Mesendoderm (in vitro differentiated cells): Measurements from ENCODE around the gene CCDC148.

Experiments
- DNase-seq: peaks from one replicate; pipeline ENCODE4 v3.0.0; 2013
- H2AK5ac ChIP-seq: 2 replicates; pipeline ENCODE4 v1.6.1; 2013; ENCODE audit warnings: low read length, inconsistent platforms
- H2BK120ac ChIP-seq: 2 replicates; pipeline ENCODE4 v1.6.1; 2013; ENCODE audit warnings: low read depth, mild to moderate bottlenecking, low read length, moderate library complexity, mixed read lengths
- H2BK15ac ChIP-seq: replicated peaks from 2 replicates; pipeline ENCODE4 v1.6.1; 2013; ENCODE audit warnings: low read depth, mild to moderate bottlenecking, moderate library complexity
- H2BK5ac ChIP-seq: 2 replicates; pipeline ENCODE4 v1.6.1; 2013; ENCODE audit warnings: low read length, inconsistent platforms
- H3K18ac ChIP-seq: 2 replicates; pipeline ENCODE4 v1.6.1; 2013; ENCODE audit warnings: mild to moderate bottlenecking, low read length, mixed read lengths
- H3K23ac ChIP-seq: one replicate; pipeline ENCODE4 v1.6.1; 2013; ENCODE audit warnings: low read length
- H3K27ac ChIP-seq: 2 replicates; pipeline ENCODE4 v1.5.1; 2013; ENCODE audit warnings: low read depth, mild to moderate bottlenecking, inconsistent platforms, low read length, moderate library complexity
- H3K27me3 ChIP-seq: 2 replicates; pipeline ENCODE4 v1.6.1; 2013; ENCODE audit warnings: low read length, control low read depth, mild to moderate bottlenecking, inconsistent platforms; ENCODE audit not compliant: insufficient read depth, poor library complexity
- H3K36me3 ChIP-seq: 2 replicates; pipeline ENCODE4 v1.6.1; 2013; ENCODE audit warnings: low read length, inconsistent platforms; ENCODE audit not compliant: control insufficient read depth, insufficient read depth
- H3K4ac ChIP-seq: one replicate; pipeline ENCODE4 v1.6.1; 2013; ENCODE audit warnings: low read depth, mild to moderate bottlenecking, low read length, moderate library complexity
- H3K4me1 ChIP-seq: 2 replicates; pipeline ENCODE4 v1.6.1; 2013; ENCODE audit warnings: low read depth, low read length, inconsistent platforms; ENCODE audit not compliant: control insufficient read depth
- H3K4me2 ChIP-seq: 2 replicates; pipeline ENCODE4 v1.6.1; 2013; ENCODE audit warnings: low read length
- H3K4me3 ChIP-seq: 2 replicates; pipeline ENCODE4 v1.5.1; 2013; ENCODE audit warnings: mild to moderate bottlenecking, low read length
- H3K56ac ChIP-seq: one replicate; pipeline ENCODE4 v1.6.1; 2013; ENCODE audit warnings: low read length
- H3K79me1 ChIP-seq: 2 replicates; pipeline ENCODE4 v1.6.1; 2013; ENCODE audit warnings: low read length, inconsistent platforms
- H3K79me2 ChIP-seq: 2 replicates; pipeline ENCODE4 v1.6.1; 2013; ENCODE audit warnings: mild to moderate bottlenecking, low read length; ENCODE audit not compliant: control insufficient read depth, insufficient read depth
- H3K9ac ChIP-seq: 2 replicates; pipeline ENCODE4 v1.6.1; 2013; ENCODE audit warnings: low read length, inconsistent platforms
- H4K5ac ChIP-seq: one replicate; pipeline ENCODE4 v1.6.1; 2013; ENCODE audit warnings: low read length
- H4K8ac ChIP-seq: one replicate; pipeline ENCODE4 v1.6.1; 2013; ENCODE audit warnings: low read depth, mild to moderate bottlenecking, control low read depth, low read length, moderate library complexity
- WGBS: extraction: QIAGEN DNeasy Blood & Tissue Kit; methylation state at CpG from one replicate; pipeline ENCODE4 v1.1.7; 2013; ENCODE audit warnings: low lambda C conversion rate, missing lambda C conversion rate; ENCODE audit not compliant: insufficient coverage; ENCODE audit errors: extremely low coverage; 5-methylcytosine and 5-hydroxymethylcytosine counted together

The CCDC148 gene

DNA sequence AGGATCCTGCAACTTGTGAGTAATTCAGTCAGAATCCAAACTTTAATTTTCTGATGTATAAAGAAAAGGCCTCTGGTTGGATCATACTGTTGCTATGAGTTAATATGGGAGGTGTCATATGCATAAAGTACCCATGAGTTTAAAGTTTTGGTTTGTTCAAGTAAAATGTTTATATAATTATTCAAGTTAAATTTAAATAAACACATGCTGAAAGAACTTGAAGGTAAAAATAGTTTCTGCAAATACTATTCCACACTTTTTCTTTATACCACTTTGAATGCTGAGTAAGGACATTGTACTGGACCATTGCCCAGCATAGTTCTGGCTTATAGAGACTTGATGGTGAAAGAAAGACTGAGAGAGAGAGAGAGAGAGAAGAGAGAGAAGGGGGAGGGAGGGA lies 30.9 kb upstream of the CCDC148 start:
- Histone ChIP-seq H2BK5ac (no peak overlapping the region), H3K4me1 (peaks cover 3% of the 10 kb centered on the region), H4K5ac (no peak overlapping the region), H3K56ac (no peak overlapping the region), H3K23ac (no peak overlapping the region), H3K4me2 (no peak overlapping the region), H3K9ac (no peak overlapping the region), H4K8ac (no peak overlapping the region), H2AK5ac (no peak overlapping the region), H3K36me3 (no peaks in the 10 kb centered on the region), H2BK15ac (no peak overlapping the region), H3K4ac (no peak overlapping the region), H3K4me3 (no peak overlapping the region), H2BK120ac (no peak overlapping the region), H3K27ac (no peak overlapping the region), H3K27me3 (no peaks in the 10 kb centered on the region), H3K79me2 (peaks cover 33% of the 10 kb centered on the region), H3K79me1 (peaks cover 11% of the 10 kb centered on the region), H3K18ac (no peak overlapping the region)
- DNase-seq: no peak

DNA sequence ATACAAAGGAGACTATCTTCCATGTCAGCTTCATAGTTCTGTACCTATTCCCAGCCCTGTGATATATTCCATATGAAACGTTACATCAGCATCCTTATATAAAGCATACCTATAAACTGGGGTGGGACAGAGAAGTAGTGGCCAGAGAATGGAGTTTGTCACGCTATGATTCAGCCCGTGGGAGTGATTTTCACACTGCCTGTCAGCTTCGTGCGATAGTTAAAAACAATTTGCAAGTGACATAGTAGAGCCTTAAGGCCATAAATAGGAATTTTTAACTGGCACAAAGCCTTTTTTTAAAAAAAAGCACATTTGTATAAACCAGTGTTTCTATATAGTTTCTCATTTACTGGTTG lies 30.4 kb upstream of the CCDC148 start:
- Histone ChIP-seq H3K27ac (no peak overlapping the region), H3K79me1 (peaks cover 14% of the 10 kb centered on the region)
- WGBS: no CpG with 5 or more reads among the region's 5 CpGs

DNA sequence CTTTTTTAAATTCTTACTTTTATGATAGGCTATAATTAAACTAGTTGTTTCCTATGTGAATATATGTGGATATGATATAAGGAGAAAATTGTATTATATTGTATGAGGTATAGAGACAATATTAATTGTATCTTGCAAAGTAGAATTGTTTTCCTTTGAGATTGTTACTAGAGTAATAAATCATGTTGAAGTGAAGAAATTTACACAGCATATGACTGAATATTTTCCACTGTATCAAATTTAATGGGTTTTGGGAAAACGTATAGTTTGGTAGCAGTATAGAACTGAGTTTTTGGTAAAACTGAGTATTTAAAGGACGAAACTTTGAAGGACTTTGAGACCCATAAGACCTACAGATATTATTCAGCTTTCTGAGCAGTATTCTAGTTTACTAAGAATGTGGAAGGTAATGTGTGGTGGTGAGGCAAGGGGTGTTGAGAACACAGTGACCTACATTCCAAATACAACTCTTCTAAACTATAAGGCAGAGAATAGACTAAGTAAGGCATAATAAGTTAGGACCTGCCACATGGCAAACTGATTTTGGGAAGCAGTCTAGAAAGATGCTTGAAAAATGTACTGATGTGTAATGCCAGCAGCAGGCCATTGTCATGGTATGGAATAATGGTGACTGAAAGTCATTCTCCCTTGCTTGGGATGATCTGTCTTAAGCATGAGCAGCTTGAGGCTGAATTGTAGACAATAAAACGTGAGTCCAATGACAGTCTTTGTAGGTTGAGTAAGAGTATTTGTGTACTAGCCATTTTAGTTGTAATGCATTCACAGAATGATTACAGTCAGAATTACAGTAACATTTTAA lies 29.8 kb upstream of the CCDC148 start:
- H2AK5ac ChIP-seq: no peak overlapping the region

More for the DNA sequence above, 30.4 kb upstream of the CCDC148 start:
- Histone ChIP-seq H2BK5ac (no peak overlapping the region), H3K9ac (no peak overlapping the region), H4K5ac (no peak overlapping the region), H3K4me1 (peaks cover 3% of the 10 kb centered on the region), H2AK5ac (no peak overlapping the region), H3K79me2 (peaks cover 34% of the 10 kb centered on the region), H4K8ac (no peak overlapping the region), H3K4me3 (no peak overlapping the region), H3K23ac (no peak overlapping the region), H3K27me3 (no peaks in the 10 kb centered on the region), H3K36me3 (no peaks in the 10 kb centered on the region), H2BK15ac (no peak overlapping the region), H3K18ac (no peak overlapping the region), H3K4ac (no peak overlapping the region), H2BK120ac (no peak overlapping the region), H3K56ac (no peak overlapping the region), H3K4me2 (no peak overlapping the region)
- DNase-seq: no peak

DNA sequence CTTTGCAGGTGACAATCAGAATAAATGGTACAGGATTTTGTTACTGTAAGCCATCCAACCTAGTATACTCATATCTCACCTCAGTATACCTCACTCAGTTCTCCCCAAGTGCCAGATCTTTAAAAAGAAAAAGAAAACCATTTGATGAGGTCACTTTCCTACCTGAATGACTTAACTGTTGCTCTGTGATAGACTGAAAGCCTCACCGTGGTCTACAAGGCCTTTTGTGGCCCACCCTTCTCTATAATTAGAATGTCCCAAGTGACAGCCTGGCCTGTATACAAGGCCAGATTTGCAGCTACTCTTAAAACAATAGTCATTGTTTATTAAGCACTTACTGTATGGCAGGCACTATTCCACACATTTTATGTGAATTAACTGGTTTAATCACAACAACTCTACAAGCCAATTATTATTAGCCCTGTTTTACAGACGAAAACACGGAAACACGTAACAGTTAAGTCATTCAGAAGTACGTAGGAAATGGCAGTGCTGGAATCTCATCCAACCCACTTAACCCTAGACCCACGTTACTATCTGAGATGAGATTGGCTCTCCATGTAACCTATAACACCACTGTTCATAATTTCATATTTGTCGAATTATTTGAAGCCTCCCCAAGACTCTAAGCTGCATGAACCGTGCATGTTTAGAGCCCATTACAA lies 28.5 kb upstream of the CCDC148 start:
- no peak overlapping the region for H2AK5ac ChIP-seq

More for the DNA sequence above, 29.8 kb upstream of the CCDC148 start:
- Histone ChIP-seq H3K4ac (no peak overlapping the region), H3K4me3 (no peak overlapping the region), H4K5ac (no peak overlapping the region), H2BK15ac (no peak overlapping the region), H4K8ac (no peak overlapping the region), H3K27me3 (no peaks in the 10 kb centered on the region), H3K56ac (no peak overlapping the region), H3K4me2 (no peak overlapping the region), H3K79me2 (peaks cover 30% of the 10 kb centered on the region), H3K18ac (no peak overlapping the region), H3K9ac (no peak overlapping the region), H2BK5ac (no peak overlapping the region), H3K27ac (no peak overlapping the region), H3K36me3 (no peaks in the 10 kb centered on the region), H3K79me1 (peaks cover 14% of the 10 kb centered on the region), H2BK120ac (no peak overlapping the region), H3K4me1 (peaks cover 3% of the 10 kb centered on the region), H3K23ac (no peak overlapping the region)
- WGBS: 100% methylated on average over 2 of the region's 3 CpGs
- no peak for DNase-seq

DNA sequence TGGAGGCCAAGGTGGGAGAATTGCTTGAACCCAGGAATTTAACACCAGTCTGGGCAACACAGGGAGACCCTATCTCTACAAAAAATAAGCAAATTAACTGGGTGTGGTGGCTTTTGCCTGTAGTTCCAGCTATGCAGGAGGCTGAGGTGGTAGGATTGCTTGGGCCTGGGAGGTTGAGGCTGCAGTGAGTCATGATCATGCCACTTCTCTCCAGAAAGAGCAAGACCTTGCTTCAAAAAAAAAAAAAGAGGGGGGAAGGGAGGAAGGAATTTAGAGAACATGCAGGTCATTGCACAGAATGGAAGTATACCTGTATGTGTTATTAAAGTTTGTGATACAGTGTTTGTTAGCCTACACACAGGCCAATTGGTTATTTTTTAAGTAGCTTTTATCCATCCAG lies 26.0 kb upstream of the CCDC148 start:
- Histone ChIP-seq H3K4me2 (no peak overlapping the region), H2BK120ac (no peak overlapping the region), H3K27ac (no peak overlapping the region), H3K79me1 (peaks cover 7% of the 10 kb centered on the region), H3K4me1 (peaks cover 1% of the 10 kb centered on the region), H3K36me3 (no peaks in the 10 kb centered on the region), H3K23ac (no peak overlapping the region), H4K5ac (no peak overlapping the region), H4K8ac (no peak overlapping the region), H3K4ac (no peak overlapping the region), H3K9ac (no peak overlapping the region), H2AK5ac (no peak overlapping the region), H3K79me2 (peaks cover 26% of the 10 kb centered on the region), H3K18ac (no peak overlapping the region), H2BK15ac (no peak overlapping the region), H3K27me3 (no peaks in the 10 kb centered on the region), H2BK5ac (no peak overlapping the region), H3K56ac (no peak overlapping the region), H3K4me3 (no peak overlapping the region)
- DNase-seq: peak; percentile 58

More for the DNA sequence above, 28.5 kb upstream of the CCDC148 start:
- Histone ChIP-seq H3K4ac (no peak overlapping the region), H3K4me1 (peaks cover 3% of the 10 kb centered on the region), H3K56ac (no peak overlapping the region), H3K23ac (no peak overlapping the region), H3K79me1 (peaks cover 8% of the 10 kb centered on the region), H3K18ac (no peak overlapping the region), H3K36me3 (no peaks in the 10 kb centered on the region), H3K27me3 (no peaks in the 10 kb centered on the region), H4K5ac (no peak overlapping the region), H3K4me2 (no peak overlapping the region), H3K4me3 (no peak overlapping the region), H3K9ac (no peak overlapping the region), H4K8ac (no peak overlapping the region), H2BK120ac (no peak overlapping the region), H3K79me2 (peaks cover 22% of the 10 kb centered on the region), H2BK5ac (no peak overlapping the region), H3K27ac (no peak overlapping the region), H2BK15ac (no peak overlapping the region)
- no CpG with 5 or more reads among the region's 8 CpGs for WGBS
- DNase-seq: no peak
